ENCODE measurements around the gene MUC15. TPM values are rescaled to one million over a fixed set of nuclear protein-coding genes. Genes with fewer than 3 reads are reported as not detected.

Gene MUC15
- total and polyA plus RNA-seq, 2 of the 4 experiments (the other 2 are of a cell fraction), result not detected

GRCh38 chr11:26527685-26528084 is 44.4 kb downstream of the MUC15 start:
- Histone ChIP-seq H2AK5ac (ENCODE audit: low read depth, low read length) (no peak overlapping the region), H3K36me3 (ENCODE audit: control insufficient read depth, insufficient read depth, low read length) (no peaks in the 10 kb centered on the region), H4K8ac (ENCODE audit: low read depth in 2 of 2, low read length in 2 of 2) (no peak overlapping the region), H3K27ac (ENCODE audit: insufficient read depth, low read length) (no peak overlapping the region), H3K4me3 (ENCODE audit: insufficient read depth, low read depth, low read length) (no peak overlapping the region), H2AFZ (replicated peaks; ENCODE audit: low read length, poor library complexity) (no peak overlapping the region), H3K9me1 (ENCODE audit: insufficient read depth, low read length) (no peaks in the 10 kb centered on the region), H3K23ac (ENCODE audit: low read depth, low read length) (no peak overlapping the region), H3K4ac (ENCODE audit: low read depth, low read length) (no peak overlapping the region), H3K18ac (ENCODE audit: low read depth, low read length) (no peak overlapping the region), H3K27me3 (ENCODE audit: control insufficient read depth, insufficient read depth, low read length) (no peaks in the 10 kb centered on the region), H4K20me1 (ENCODE audit: insufficient read depth, low read length) (no peaks in the 10 kb centered on the region), H2BK120ac (ENCODE audit: low read depth, low read length) (no peak overlapping the region), H3K9me3 (ENCODE audit: control insufficient read depth, insufficient read depth, low read length) (no peaks in the 10 kb centered on the region), H2BK5ac (ENCODE audit: low read depth, low read length, poor library complexity, severe bottlenecking) (no peak overlapping the region), H3K14ac (replicated peaks; ENCODE audit: low read depth, low read length) (no peak overlapping the region), H3K9ac (ENCODE audit: low read depth, low read length) (no peak overlapping the region), H4K91ac (ENCODE audit: insufficient read depth, low read depth, low read length) (no peak overlapping the region), H4K5ac (ENCODE audit: low read depth, low read length) (no peak overlapping the region), H3K4me1 (ENCODE audit: control insufficient read depth, insufficient read depth, low read length) (no peaks in the 10 kb centered on the region), H3K56ac (ENCODE audit: extremely low read depth, insufficient read depth, low read length) (no peak overlapping the region), H2BK20ac (ENCODE audit: low read depth, low read length) (no peak overlapping the region), H3K79me1 (ENCODE audit: low read depth in 1 of 2, low read length in 2 of 2) (no peaks in the 10 kb centered on the region), H2BK15ac (ENCODE audit: low read depth, low read length) (no peak overlapping the region), H3K4me2 (ENCODE audit: low read depth, low read length) (no peak overlapping the region), H2AK9ac (replicated peaks; ENCODE audit: low read depth, low read length, poor library complexity) (no peak overlapping the region)
- in situ Hi-C loops (cut with MboI; ENCODE audit: low sequenced_read_pairs) (no loop called here), intact Hi-C loops (cut with micrococcal nuclease) (no loop called here), dilution Hi-C loops (cut with HindIII; ENCODE audit: low sequenced_read_pairs, unreplicated experiment) (no loop called here)
- POLR2A ChIA-PET (ENCODE audit: unreplicated experiment), result no interaction called here
- WGBS, 2 experiments (ENCODE audit: extremely low coverage in 2 of 2, insufficient read length in 1 of 2), result no CpG with 5 or more reads among the region's 1 CpG
- CTCF ChIA-PET, result no interaction called here
- ATAC-seq (ENCODE audit: low read depth) (no peak), DNase-seq (no peak)
- TF ChIP-seq ELK1 (IDR thresholded peaks at IDR 0.05; ENCODE audit: borderline replicate concordance, low read depth, low read length) (no peak), RFX5 (IDR thresholded peaks at IDR 0.05; ENCODE audit: low read depth, low read length) (no peak), SMC3 (IDR thresholded peaks at IDR 0.05; ENCODE audit: low read depth, low read length) (no peak), RCOR1 (IDR thresholded peaks at IDR 0.05; ENCODE audit: insufficient replicate concordance, low read length) (no peak), NFE2L2 (IDR thresholded peaks at IDR 0.05; ENCODE audit: low read depth, low read length) (no peak), FOS (IDR thresholded peaks at IDR 0.05; ENCODE audit: low read depth, low read length) (no peak), BHLHE40 (IDR thresholded peaks at IDR 0.05; ENCODE audit: low read depth, low read length) (no peak), POLR2A (IDR thresholded peaks at IDR 0.05; ENCODE audit: low read depth, low read length) (no peak), MAZ (IDR thresholded peaks at IDR 0.05; ENCODE audit: borderline replicate concordance, low read depth, low read length) (no peak), CEBPB (IDR thresholded peaks at IDR 0.05; ENCODE audit: low read depth, low read length) (no peak), MXI1 (IDR thresholded peaks at IDR 0.05; ENCODE audit: borderline replicate concordance, low read depth, low read length) (no peak), USF2 (IDR thresholded peaks at IDR 0.05; ENCODE audit: low read depth, low read length) (no peak), CHD1 (IDR thresholded peaks at IDR 0.05; ENCODE audit: low read depth, low read length) (no peak), MAFK (IDR thresholded peaks at IDR 0.05; ENCODE audit: low read depth, low read length) (no peak), RAD21 (IDR thresholded peaks at IDR 0.05; ENCODE audit: low read length) (no peak), CTCF (conservative IDR thresholded peaks at IDR 0.05; ENCODE audit: low read depth, low read length) (no peak)
- no TSS peak for BruUV-seq (replicated peaks)

Measured in IMR-90 (cell line).